Measurements from ENCODE around the gene NPFFR1.
A peak's percentile ranks its signal among the peaks of the same experiment; 100 is the strongest.

The NPFFR1 gene

DNA sequence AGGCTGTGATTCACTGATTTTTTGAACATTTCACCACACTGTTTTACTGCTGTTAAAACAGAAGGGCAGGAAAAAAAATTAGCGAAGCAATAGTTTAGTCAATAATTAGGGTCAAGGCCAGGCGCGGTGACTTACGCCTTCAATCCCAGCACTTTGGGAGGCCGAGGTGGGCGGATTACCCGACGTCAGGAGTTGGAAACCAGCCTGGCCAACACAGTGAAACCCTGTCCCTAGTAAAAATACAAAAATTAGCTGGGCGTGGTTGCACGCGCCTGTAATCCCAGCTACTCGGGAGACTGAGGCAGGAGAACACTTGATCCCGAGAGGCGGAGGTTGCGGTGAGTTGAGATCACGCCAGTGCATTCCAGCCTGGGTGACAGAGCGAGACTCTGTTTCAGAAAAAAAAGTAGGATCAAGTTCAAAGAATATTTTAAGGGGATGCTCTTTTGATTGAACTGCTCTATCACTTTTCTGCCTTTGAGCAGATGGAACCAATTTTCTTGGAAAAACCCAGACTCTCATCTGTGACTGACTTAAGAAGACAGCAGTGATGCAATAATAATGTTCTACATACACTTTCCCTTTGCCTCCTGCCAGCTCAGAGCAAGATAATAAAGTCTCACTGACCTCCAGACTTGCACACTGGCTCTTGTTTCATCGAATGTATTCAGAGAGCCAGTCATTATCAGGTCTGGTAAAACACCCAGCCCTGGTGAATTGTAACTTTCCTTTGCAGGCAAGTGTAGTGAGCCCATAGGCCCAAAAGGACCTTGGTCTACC is 48.9 kb downstream of the NPFFR1 start:
- TF ChIP-seq CTCF (IDR thresholded peaks at IDR 0.05; ENCODE audit: low read depth, low read length), result no peak

GRCh38 chr10:70233939-70234300 is 49.9 kb downstream of the NPFFR1 start:
- no peak for TF ChIP-seq CTCF (IDR thresholded peaks at IDR 0.05; ENCODE audit: low read depth, low read length)
- peak overlapping the region; percentile 100 for H3K4me3 ChIP-seq (ENCODE audit: low read depth, low read length)

More for the DNA sequence above, 48.9 kb downstream of the NPFFR1 start:
- no peak overlapping the region for H3K4me3 ChIP-seq (ENCODE audit: low read depth, low read length)

GRCh38 chr10:70233109-70233938 is 50.5 kb downstream of the NPFFR1 start, which contains the start of gene PPA1:
PPA1 (minus strand) TSS chr10:70233429; CDS start chr10:70233327, 102 bp downstream.
- peak within 1 kb of the TSS; percentile 100 for H3K4me3 ChIP-seq (ENCODE audit: low read depth, low read length)
- no peak for TF ChIP-seq CTCF (IDR thresholded peaks at IDR 0.05; ENCODE audit: low read depth, low read length)

DNA sequence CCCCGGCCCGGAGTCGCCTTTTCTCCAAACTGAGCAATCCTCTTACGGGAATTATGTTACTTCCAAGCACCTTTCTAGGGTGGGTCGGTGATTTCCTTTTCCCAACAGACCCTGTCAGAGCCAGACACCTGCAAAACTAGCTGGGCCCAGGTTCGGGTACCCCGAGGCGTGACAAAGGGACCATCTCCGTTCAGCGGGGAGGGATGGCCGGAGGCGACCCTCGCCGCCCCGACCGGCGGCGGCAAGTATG is 51.0 kb downstream of the NPFFR1 start:
- TF ChIP-seq CTCF (IDR thresholded peaks at IDR 0.05; ENCODE audit: low read depth, low read length), result no peak

GRCh38 chr10:70232155-70232858 is 51.5 kb downstream of the NPFFR1 start:
- peak overlapping the region; percentile 100 for H3K4me3 ChIP-seq (ENCODE audit: low read depth, low read length)
- TF ChIP-seq CTCF (IDR thresholded peaks at IDR 0.05; ENCODE audit: low read depth, low read length), result no peak

More for the DNA sequence above, 51.0 kb downstream of the NPFFR1 start:
- peak overlapping the region; percentile 100 for H3K4me3 ChIP-seq (ENCODE audit: low read depth, low read length)

DNA sequence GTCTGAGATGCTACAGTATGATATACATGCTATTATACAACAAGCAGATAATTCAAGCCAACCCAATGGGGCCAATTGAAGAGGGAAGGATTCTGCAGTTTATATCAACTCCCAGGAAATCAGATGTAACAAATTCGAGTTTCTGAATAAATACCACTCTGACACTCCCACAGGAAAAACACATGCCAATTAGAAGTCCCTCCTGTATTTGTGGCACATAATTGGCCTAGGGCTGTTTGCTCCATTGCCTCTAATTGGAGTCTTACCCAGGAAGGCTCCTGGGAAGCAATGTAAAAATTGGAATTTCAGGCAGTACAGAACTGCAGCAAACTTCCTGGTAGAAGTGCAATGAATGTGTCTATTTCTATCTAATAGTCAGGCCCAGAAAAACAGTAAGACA is 55.3 kb downstream of the NPFFR1 start:
- no peak overlapping the region for H3K4me3 ChIP-seq (ENCODE audit: low read depth, low read length)
- TF ChIP-seq CTCF (IDR thresholded peaks at IDR 0.05; ENCODE audit: low read depth, low read length), result no peak
